RPMI7951 (cell line): ENCODE results near the gene KYNU. TPM values are rescaled to one million over a fixed set of nuclear protein-coding genes. Genes with fewer than 3 reads are reported as not detected.
A peak's percentile ranks its signal among the peaks of the same experiment; 100 is the strongest.
"Not testable (repeated sequence)": the region's sequence is repeated elsewhere in the genome, so short reads cannot be mapped to it uniquely, and the experiment has no call there.

Source experiments
- DNase-seq: peaks from one replicate; pipeline ENCODE4 v3.0.0-alpha.2; 2012; ENCODE audit warnings: low read depth
- total RNA-seq: library from RNA; depleted of rRNA; stranded (reverse); fragments of >200 nt; shearing (Covaris generic); gene quantifications from 2 replicates; pipeline ENCODE4 v1.2.3, GENCODE V29; 2014

KYNU gene
- total RNA-seq, 1 experiment from 2014 or later: 25.5 TPM

DNA sequence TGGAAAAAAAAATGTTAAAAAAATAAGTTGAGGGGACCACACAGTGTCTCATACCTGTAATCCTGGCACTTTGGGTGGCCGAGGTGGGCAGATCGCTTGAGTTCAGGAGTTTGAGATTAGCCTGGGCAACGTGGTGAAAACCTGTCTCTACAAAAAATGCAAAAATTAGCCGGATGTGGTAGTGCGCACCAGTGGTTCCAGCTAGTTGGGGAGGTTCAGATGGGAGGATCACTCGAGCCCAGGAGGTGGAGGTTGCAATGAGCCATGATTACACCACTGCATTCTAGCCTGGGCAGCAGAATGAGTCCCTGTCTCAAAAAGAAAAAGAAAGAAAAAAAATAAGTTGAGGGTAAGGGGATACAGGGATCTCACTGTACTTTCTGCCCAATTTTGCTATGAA is 6.1 kb upstream of the KYNU start:
- no peak for DNase-seq

GRCh38 chr2:142872882-142873724 is 4.4 kb upstream of the KYNU start:
- peak; percentile 85 for DNase-seq

GRCh38 chr2:142873831-142874287 is 3.6 kb upstream of the KYNU start:
- no peak for DNase-seq

- peak; percentile 88 for DNase-seq
Observed at GRCh38 chr2:142874293-142874814, 3.1 kb upstream of the KYNU start.

DNA sequence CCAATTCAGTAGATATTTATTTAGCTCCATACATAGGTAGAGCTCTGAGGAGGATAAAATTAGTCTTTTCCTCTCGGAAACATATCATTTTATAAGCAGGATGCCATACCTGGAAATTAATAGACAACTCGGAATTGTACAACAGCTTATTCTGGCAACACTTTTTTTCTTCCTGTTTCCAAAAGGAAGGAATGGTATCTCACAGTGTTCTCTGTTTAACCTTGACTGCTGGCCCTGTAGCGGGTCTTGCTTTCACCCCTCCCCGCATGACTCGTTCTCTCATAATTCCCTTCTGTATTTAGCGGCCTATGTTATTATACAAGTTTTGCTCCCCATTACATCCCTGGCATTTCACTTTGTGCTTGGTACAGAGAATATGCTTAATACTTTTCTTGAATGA is 2.5 kb upstream of the KYNU start:
- DNase-seq: no peak

GRCh38 chr2:142875652-142876051 is 1.8 kb upstream of the KYNU start:
- DNase-seq: peak; percentile 62

DNA sequence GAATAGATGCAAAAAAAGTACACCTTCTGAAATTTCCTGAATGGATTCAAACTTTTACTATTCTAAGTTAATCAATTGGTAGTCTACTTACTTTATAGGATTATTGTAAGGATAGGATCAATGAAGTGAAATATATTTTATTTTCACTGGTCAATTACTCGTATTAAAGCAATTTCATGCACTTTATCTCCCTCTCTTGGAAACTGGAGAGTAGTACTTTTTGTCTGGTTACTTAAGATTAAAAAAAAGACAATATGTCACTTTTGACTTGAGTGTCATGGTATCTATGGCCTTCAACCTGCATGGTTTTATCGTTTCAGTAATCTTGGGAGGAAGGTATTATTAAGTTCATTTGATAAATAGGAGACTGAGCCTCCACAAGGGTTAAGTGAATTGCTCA is 1.0 kb upstream of the KYNU start:
- no peak for DNase-seq

- DNase-seq: no peak
Observed at GRCh38 chr2:142878031-142878678, 691 bp downstream of the KYNU start.

DNA sequence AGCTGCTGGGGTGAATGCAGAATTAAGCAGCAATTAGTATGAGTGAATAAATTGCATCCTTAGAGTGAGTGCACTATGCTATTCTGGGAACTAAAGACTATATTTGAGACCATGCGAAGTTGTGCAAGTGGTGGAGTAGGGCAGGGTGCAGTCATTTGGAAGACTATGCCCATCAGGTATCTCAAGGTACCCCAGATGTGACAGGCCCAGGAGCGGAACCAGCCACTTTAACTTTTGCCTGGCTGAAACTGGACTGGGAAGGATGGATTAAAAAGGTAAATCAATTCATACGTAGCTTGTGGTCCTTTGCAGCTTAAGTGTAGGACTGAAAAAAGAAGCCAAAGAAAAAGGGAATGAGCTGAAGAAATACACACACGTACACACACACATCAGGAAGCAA is 1.7 kb downstream of the KYNU start:
- no peak for DNase-seq

GRCh38 chr2:142880279-142880678 is 2.8 kb downstream of the KYNU start:
- peak; percentile 62 for DNase-seq

DNA sequence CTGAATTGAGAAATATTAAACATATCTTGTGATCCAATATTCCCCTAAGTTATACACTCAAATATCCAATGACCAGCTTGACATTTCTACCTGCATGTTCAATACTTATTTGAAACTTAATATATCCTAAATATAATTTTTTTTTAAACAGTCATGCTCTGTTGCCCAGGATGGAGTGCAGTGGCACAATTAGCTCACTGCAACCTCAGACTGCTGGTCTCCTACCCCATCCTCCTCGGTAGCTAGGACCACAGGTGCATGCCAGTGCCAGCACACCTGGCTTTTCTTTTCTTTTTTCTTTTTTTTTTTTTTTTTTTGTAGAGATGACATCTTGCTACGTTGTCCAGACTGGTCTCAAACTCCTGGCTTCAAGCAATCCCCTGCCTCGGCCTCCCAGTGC is 4.2 kb downstream of the KYNU start:
- no peak for DNase-seq

- not testable (repeated sequence) for DNase-seq
Observed at GRCh38 chr2:142882500-142882899, 5.0 kb downstream of the KYNU start.

GRCh38 chr2:142883526-142883925 is 6.1 kb downstream of the KYNU start:
- no peak for DNase-seq

GRCh38 chr2:142885543-142885942 is 8.1 kb downstream of the KYNU start:
- DNase-seq: no peak

DNA sequence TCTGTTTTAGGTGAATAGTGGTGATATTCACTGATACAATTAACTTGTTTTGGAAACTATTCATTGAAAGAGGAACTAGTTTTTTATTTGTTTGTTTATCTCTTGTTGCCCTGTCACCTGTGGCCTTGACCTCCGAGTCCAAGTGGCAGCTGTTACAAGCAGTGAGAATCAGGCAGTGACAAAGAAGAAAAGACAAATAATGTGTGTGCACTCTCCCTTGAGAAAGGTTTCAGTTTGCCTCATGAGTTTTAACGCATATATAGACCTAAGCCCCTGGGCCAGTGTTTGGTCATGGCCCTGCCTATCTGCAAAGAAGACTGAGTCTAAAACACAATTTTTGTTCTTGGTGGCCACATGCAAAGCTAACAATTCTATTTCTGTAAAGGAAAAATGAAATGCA is 15.3 kb downstream of the KYNU start:
- no peak for DNase-seq

DNA sequence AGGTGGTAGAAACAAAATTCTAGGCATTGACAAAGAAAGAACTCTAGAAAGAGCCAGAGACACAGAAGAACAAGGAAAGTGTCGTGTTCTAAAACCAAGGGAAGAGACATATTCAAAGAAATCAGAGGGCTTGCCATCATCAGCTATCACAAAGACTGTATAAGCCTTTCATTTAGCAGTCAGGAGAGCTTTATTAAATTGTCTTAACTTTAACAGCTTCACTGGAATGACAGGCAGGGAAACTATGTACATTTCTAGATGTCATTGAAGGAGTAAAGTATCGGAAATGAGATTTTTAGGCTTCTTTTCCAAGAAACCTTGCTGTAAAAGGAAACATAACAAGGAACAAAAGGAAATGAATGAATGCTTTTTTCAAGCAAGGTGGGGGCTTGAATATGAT is 15.8 kb downstream of the KYNU start:
- no peak for DNase-seq

DNA sequence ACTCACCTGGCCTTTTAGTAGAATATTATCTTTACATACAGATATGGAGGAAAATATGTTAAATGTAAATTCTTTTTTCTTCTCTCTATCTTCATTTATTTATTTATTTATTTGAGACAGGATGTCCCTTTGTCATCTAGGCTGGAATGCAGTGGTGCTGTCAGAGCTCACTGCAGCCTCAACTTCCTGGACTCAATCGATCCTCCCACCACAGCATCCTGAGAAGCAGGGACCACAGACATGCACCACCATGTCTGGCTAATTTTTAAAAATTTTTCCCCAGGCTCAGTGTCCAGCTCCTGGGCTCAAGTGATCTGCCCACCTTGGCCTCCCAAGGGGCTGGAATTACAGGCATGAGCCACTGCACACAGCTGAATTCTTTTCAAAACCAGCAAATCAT is 20.3 kb downstream of the KYNU start:
- no peak for DNase-seq

DNA sequence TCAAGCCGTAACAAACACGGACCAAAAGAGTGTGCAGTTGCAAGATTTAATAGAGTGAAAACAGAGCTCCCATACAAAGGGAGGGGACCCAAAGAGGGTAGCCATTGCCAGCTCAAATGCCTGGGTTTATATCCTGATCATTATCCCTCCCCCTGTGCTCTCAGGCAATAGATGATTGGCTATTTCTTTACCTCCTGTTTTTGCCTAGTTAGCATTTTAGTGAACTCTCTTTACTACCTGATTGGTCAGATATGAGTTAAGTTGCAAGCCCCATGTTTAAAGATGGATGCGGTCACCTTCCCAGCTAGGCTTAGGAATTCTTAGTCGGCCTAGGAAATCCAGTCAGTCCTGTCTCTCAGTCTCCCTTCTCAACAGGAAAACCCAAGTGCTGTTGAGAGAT is 22.9 kb downstream of the KYNU start:
- DNase-seq: not testable (repeated sequence)

DNA sequence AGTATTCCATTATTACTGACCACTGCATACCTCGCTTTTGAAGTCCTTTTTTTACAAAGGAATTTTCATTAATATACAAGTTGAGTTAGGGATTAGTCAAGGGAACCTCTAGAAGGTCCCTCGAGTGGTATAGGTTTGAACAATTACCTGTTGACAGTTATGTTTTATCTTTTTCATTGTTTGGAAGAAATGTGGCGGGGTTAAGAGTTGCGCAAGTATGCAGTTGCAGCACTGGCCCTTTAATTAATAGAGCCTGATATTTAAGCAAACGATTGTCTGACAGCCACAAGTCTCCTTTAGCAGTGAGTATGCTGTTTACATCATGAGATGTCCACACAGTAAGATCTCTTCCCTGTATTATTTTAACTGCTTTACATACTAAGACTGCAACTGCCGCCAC is 24.3 kb downstream of the KYNU start:
- DNase-seq: no peak

- peak; percentile 86 for DNase-seq
Observed at GRCh38 chr2:142903726-142904125, 26.3 kb downstream of the KYNU start.

GRCh38 chr2:142907653-142908052 is 30.2 kb downstream of the KYNU start:
- no peak for DNase-seq

DNA sequence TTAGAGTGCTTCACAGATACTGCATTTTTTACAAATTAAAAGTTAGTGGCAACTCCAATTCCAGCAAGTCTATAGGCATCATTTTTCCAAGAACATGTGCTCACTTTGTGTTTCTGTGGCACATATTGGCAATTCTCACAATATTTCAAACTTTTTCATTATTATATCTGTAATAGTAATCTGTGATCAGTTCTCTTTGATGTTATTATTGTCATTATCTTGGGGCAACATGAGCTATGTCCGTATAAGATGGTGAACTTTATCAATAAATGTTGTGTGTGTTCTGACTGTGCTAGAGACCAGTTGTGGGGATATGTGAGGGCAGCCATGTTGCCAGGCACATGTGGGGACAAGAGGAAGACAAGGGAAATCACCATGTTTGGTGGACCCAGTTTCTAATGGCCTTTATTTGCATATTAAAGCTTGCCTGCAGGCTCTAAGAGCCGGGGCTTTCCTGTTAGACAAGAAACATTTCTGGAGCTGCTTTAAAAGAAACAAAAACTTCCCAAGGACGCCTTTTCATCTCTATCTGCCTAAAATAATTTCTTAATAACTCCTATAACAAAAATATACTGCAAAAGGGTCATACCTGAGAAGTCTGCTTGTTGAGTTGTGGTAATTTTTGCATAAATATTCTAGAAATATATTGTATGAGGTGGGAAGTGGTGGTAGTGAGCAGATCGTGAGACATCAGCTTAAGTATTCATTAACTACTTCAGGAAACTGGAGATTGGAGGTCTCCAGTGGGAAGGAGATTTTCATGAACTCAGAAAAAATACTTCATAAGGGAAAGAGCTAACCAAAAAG is 37.2 kb downstream of the KYNU start:
- DNase-seq: no peak
